Choroid plexus epithelial cell (primary cell): ENCODE results near the gene MX1.
"Not testable (repeated sequence)": the region's sequence is repeated elsewhere in the genome, so short reads cannot be mapped to it uniquely, and the experiment has no call there.

Source experiments
- DNase-seq: peaks from one replicate; pipeline ENCODE4 v3.0.0-alpha.2; 2010; ENCODE audit warnings: low read depth
- H3K4me3 ChIP-seq: 2 replicates; pipeline ENCODE4 v1.5.1; 2011; ENCODE audit warnings: low read depth, mild to moderate bottlenecking, control low read depth, low read length, moderate library complexity
- TF ChIP-seq, protein P1 (sequence below): conservative IDR thresholded peaks from 2 replicates; pipeline ENCODE4 v1.5.1; 2011; ENCODE audit warnings: low read depth, mild to moderate bottlenecking, control low read depth, inconsistent platforms, low read length, moderate library complexity

MX1 gene

DNA sequence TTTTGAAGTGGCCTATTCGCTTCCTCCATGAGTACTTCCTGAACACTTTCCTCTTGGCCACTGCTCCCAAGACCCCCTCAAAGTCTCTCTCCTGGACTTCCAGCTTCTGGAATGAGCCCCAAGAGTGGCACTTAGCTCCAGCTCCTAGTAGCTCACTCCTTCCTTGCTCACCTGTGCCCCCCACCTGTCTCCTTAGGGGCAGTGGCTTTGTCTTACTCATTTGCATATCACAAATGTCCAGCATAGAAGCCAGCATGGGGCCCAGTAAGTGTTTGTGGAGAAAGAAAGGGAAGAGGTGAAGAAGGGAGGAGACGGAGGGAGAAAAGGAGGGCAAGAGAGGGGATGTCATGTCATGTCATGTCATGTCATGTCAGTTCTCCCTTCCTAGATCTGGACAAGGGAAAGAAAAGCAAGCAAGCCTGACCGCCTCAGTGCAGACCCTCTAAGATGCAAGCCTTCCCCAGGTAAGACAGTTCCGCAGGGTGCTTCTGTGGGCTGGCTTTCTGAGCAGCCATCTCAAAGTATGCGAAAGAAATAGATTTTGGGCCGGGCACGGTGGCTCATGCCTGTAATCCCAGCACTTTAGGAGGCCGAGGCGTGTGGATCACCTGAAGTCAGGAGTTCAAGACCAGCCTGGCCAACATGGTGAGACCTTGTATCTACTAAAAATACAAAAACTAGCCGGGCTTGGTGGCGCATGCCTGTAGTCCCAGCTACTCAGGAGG lies 6.9 kb upstream of the MX1 start:
- TF ChIP-seq, protein P1, sequence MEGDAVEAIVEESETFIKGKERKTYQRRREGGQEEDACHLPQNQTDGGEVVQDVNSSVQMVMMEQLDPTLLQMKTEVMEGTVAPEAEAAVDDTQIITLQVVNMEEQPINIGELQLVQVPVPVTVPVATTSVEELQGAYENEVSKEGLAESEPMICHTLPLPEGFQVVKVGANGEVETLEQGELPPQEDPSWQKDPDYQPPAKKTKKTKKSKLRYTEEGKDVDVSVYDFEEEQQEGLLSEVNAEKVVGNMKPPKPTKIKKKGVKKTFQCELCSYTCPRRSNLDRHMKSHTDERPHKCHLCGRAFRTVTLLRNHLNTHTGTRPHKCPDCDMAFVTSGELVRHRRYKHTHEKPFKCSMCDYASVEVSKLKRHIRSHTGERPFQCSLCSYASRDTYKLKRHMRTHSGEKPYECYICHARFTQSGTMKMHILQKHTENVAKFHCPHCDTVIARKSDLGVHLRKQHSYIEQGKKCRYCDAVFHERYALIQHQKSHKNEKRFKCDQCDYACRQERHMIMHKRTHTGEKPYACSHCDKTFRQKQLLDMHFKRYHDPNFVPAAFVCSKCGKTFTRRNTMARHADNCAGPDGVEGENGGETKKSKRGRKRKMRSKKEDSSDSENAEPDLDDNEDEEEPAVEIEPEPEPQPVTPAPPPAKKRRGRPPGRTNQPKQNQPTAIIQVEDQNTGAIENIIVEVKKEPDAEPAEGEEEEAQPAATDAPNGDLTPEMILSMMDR: no peak
- DNase-seq: no peak
- H3K4me3 ChIP-seq: no peak overlapping the region

DNA sequence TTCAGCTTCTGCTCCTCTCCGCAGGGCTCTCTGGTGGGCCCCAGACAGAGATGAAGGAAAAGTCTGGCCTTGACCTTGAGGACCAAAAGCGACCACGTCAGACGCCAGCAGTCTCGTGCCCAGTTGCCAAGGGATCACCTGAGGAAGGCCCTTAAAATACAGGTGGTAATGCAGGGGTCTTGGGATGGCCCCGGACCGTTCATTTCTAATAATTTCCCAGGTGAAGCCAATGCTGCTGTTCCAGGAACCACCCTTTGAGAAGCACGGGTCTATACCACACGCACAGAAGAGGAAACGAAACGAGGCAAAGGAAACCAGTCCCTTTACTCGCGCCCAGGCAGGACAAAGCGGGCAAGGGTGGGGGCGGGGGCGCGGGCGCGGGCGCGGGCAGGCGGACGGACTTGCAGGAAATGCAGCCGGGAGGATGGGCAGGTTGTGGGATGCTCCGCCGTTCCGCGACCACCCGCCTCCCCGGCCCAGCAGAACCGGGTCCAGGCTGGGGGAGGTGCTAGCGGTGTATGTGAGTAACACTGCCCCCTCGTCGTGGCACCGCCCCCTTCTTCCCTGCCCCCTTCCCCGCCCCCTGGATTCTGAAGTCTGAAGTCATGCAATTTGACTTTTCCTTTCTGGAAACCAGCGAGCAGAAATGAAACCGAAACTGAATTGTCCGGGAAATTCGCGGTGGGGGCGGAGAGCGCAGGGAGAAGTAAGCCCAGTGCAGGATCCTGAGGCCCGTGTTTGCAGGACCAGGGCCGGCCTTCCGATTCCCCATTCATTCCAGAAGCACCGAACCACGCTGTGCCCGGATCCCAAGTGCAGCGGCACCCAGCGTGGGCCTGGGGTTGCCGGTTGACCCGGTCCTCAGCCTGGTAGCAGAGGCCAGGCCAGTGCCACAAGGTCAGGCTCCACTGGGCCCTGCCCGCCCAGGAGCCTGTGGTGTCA lies 5.8 kb upstream of the MX1 start:
- H3K4me3 ChIP-seq: peak overlapping the region; percentile 66
- DNase-seq: peak; percentile 86
- TF ChIP-seq, protein P1: no peak

DNA sequence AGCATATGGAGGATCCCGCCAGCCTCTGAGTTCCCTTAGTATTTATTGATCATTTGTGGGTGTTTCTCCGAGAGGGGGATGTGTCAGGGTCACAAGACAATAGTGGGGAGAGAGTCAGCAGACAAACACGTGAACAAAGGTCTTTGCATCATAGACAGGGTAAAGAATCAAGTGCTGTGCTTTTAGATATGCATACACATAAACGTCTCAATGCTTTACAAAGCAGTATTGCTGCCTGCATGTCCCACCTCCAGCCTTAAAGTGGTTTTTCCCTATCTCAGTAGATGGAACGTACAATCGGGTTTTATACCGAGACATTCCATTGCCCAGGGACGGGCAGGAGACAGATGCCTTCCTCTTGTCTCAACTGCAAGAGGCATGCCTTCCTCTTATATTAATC lies 5.0 kb upstream of the MX1 start:
- H3K4me3 ChIP-seq, DNase-seq: not testable (repeated sequence)

DNA sequence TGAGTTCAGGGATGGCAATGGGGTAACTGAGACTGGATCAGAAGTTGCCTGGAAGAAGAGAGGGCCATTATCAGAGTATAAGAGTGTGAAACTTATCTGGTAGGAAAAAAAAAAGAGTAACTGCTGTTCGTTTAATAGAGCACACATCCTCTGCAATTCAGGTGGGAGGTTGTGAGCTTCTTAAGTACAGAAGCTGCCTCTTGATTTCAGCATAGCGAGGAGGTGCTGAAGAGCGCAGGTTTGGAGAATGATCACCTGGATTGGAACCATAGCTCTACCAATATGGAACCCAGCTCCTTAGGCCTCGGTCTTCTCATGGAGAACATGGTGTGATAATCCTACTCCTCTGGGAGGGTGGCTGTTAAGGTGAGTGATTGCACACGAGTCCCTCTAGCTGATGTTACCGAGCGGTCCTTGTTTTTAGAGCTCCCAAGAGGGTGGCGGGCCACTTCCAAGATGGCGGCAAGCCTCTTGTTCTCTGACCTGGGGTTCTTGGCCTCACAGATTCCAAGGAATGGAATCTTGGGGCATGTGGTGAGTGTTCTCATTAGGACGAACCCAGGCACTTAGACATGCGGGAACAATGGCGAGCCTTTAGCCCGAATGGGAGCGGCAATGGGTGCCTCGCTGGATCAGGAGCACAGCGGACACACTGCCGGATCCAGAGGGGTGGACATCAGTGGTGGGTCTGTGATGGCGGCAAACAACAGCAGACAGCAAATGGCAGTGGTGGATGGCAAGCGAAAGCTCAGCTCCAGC lies 3.3 kb upstream of the MX1 start:
- DNase-seq: no peak
- TF ChIP-seq, protein P1: no peak
- no peak overlapping the region for H3K4me3 ChIP-seq

DNA sequence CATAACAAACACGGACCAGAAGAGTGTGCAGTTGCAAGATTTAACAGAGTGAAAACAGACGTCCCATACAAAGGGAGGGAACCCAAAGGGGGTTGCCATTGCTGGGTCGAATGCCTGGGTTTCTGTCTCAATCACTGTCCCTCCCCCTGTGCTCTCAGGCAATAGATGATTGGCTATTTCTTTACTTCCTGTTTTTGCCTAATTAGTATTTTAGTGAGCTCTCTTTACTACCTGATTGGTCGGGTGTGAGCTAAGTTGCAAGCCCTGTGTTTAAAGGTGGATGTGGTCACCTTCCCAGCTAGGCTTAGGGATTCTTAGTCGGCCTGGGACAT lies 2.8 kb upstream of the MX1 start:
- DNase-seq, H3K4me3 ChIP-seq: not testable (repeated sequence)

DNA sequence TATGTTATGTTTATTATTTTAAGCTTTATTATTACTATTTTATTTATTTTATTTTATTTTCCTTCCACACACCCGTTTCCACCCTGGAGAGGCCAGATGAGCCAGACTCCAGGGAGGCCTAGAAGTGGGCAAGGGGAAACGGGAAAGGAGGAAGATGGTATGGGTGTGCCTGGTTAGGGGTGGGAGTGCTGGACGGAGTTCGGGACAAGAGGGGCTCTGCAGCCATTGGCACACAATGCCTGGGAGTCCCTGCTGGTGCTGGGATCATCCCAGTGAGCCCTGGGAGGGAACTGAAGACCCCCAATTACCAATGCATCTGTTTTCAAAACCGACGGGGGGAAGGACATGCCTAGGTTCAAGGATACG lies 468 bp upstream of the MX1 start:
- TF ChIP-seq, protein P1: no peak
- peak overlapping the region; percentile 62 for H3K4me3 ChIP-seq
- no peak for DNase-seq

DNA sequence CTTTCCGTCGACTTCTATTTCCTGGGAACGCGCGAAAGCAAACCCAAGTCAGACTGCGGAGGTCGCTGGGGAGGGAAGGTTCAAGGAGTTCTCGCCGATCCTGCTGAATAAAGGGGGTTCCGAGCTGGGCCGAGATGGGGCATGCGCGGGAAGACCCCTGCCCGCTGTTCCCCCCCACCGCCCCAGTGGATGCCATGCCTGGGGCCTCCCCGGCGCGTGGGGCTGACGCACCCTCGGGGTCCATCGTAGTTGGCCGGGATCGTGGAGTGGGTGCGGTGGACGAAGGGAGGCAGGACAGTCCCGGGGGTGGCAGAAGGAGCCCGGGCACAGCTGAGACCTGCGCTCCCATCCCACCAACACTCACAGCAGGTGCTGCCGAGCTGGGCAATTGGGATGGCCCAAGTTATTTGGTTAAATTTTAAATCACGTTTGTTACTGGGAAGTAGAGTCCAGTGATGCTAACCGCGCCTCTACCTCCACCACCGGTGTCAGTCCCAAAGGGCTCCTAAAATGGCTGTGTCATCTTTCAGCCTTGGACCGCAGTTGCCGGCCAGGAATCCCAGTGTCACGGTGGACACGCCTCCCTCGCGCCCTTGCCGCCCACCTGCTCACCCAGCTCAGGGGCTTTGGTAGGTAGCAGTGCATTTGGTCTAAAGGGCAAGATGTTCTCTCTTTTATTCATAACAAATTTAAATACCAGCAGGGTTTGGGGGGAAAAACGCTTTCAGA lies 801 bp downstream of the MX1 start:
- H3K4me3 ChIP-seq: peak overlapping the region; percentile 62

More for the DNA sequence above, 801 bp downstream of the MX1 start:
- TF ChIP-seq, protein P1: no peak
- DNase-seq: no peak
